A549 treated with RU486 at 1 μM for 4 hours (cell line): ENCODE measurements around the gene TMEM53. TPM values are rescaled to one million over a fixed set of nuclear protein-coding genes. Genes with fewer than 3 reads are reported as not detected.

Experiments
- total RNA-seq: library from RNA; stranded (reverse); fragments of 200-300 nt; extraction: Qiagen RNA extraction; gene quantifications from 5 replicates; pipeline ENCODE4 v1.2.3, GENCODE V29; 2022; ENCODE audit warnings: low read depth

TMEM53 gene
- total RNA-seq, result 7.6 to 13.6 TPM (median 9.5 TPM) in 5 replicates

GRCh38 chr1:44674113-44675000 lies at the start of gene TMEM53, which contains the start of gene ARMH1:
TMEM53 (minus strand) TSS chr1:44674481; CDS start chr1:44674391, 90 bp downstream.
ARMH1 (plus strand) TSS chr1:44674714; CDS start chr1:44689698, 14,984 bp downstream.

Other genes starting within 250 kb of the TMEM53 start
- 0.28 to 1.2 TPM (median 0.85 TPM) in 5 replicates for gene ARMH1, start 233 bp upstream of the TMEM53 start, total RNA-seq
- gene RNU5D-1, start 56.7 kb upstream of the TMEM53 start, total RNA-seq, result not detected in 5 replicates
- gene KIF2C, start 65.4 kb upstream of the TMEM53 start, total RNA-seq, result 39.1 to 45.8 TPM (median 42.7 TPM) in 5 replicates
- 1,540 to 1,813 TPM (median 1,677 TPM) in 5 replicates for gene RPS8, start 101.1 kb upstream of the TMEM53 start, total RNA-seq
- 0.16 to 0.37 TPM (median 0.29 TPM) in 5 replicates for gene BEST4, start 113.7 kb upstream of the TMEM53 start, total RNA-seq
- 12.3 to 19.5 TPM (median 17.5 TPM) in 5 replicates for gene PLK3, start 125.9 kb upstream of the TMEM53 start, total RNA-seq
- gene DYNLT4, start 132.9 kb upstream of the TMEM53 start, total RNA-seq, result 0.32 to 0.64 TPM (median 0.48 TPM) in 4 of 5 replicates, not detected in the other
- gene BTBD19, start 134.0 kb upstream of the TMEM53 start, total RNA-seq, result 2.2 to 3.3 TPM (median 2.7 TPM) in 5 replicates
- 0.14 to 0.30 TPM (median 0.20 TPM) in 5 replicates for gene PTCH2, start 168.8 kb upstream of the TMEM53 start, total RNA-seq